Uterus (tissue), 4 donors: ENCODE measurements around the gene ZMYND10. TPM values are rescaled to one million over a fixed set of nuclear protein-coding genes. Genes with fewer than 3 reads are reported as not detected.
"Not testable (repeated sequence)": the region's sequence is repeated elsewhere in the genome, so short reads cannot be mapped to it uniquely, and the experiment has no call there.

Source experiments
- DNase-seq, 2 donors: peaks; one replicate each; pipeline ENCODE4 v3.0.0-alpha.2; 2019 to 2020
- H3K27ac ChIP-seq, 2 donors: fragments of 200-600 bp; sonication (generic); 1 replicate in 1 of 2; 2 replicates in 1 of 2; pipeline ENCODE4 v1.5.1; 2016 to 2018
- H3K27me3 ChIP-seq, 2 donors: fragments of 200-600 bp; sonication (generic); one replicate each; pipeline ENCODE4 v1.5.1; 2018 to 2019; ENCODE audit warnings: control low read depth in 1 of 2
- H3K36me3 ChIP-seq, 2 donors: fragments of 200-600 bp; sonication (generic); one replicate each; pipeline ENCODE4 v1.5.1; 2019; ENCODE audit warnings: control low read depth in 1 of 2
- H3K4me1 ChIP-seq, 2 donors: fragments of 200-600 bp; sonication (generic); one replicate each; pipeline ENCODE4 v1.5.1; 2018 to 2019; ENCODE audit warnings: control low read depth in 1 of 2
- H3K4me3 ChIP-seq, 2 donors: fragments of 200-600 bp; sonication (generic); 1 replicate in 1 of 2; 2 replicates in 1 of 2; pipeline ENCODE4 v1.5.1; 2018 to 2019; ENCODE audit warnings: mild to moderate bottlenecking in 1 of 2
- H3K9me3 ChIP-seq, 2 donors: fragments of 200-600 bp; sonication (generic); one replicate each; pipeline ENCODE4 v1.5.1; 2019; ENCODE audit warnings: control low read depth in 1 of 2
- CTCF ChIP-seq, 4 experiments: fragments of 200-600 bp in 2 of 4; fragments of 450-650 bp in 2 of 4; sonication (generic) in 2 of 4; IDR thresholded peaks; one replicate each; pipeline ENCODE4 v1.5.1; 2016 to 2019; ENCODE audit warnings: antibody characterized with exemption in 4 of 4, mild to moderate bottlenecking in 2 of 4, moderate library complexity in 1 of 4
- POLR2A ChIP-seq, 2 donors: fragments of 450-650 bp; IDR thresholded peaks; one replicate each; pipeline ENCODE4 v1.6.1; 2016; ENCODE audit warnings: antibody characterized with exemption in 2 of 2, mild to moderate bottlenecking in 1 of 2, moderate library complexity in 1 of 2
- intact Hi-C: fragments of 100-400 bp; cut with DNase I; formaldehyde crosslinking; loops from one replicate; pipeline ENCODE4 v1.15.1; 2023; ENCODE audit warnings: low total_unique reads
- total RNA-seq, 4 donors: library from RNA; depleted of rRNA in 3 of 4; stranded (reverse); fragments of >200 nt in 3 of 4; gene quantifications; one replicate each; pipeline versions ENCODE4 v1.1.0 to v1.2.4, GENCODE V29; 2014 to 2023
- donor health status: DM: yes; HTN: yes; CAD: no.

ZMYND10 gene
- total RNA-seq, 4 donors from 2014 or later = 1.5 to 11.4 (median 4.9) TPM

DNA sequence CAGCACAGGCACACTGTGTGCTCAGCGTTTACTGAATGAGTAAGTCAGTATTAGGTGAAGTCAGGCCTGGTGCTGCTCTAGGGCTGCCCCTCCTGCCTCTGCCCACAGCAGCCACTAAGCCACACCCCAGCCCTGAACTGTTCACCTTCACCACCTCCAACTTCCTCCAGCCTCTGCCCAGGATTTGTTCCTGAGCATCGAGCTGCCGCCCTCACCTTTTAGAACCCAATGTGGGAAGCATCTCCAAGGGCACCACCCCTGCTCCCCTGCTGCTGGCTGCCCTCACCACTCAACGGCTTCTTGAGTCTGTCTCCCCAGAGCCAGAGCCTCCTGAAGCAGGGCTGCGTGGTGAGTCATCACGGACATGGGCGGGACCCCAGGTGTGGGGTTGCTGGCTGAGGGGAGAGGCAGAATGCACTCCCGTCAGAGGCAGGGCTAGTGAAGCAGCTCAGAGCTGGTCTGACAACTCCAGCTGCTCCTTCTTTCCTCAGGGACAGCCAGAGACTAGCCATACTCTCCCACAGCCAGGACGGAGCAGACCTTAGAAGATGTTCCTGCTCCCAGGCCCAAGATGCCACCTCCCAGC lies 28.8 kb downstream of the ZMYND10 start:
- no peak for TF ChIP-seq CTCF (IDR thresholded peaks at IDR 0.05)
- TF ChIP-seq POLR2A (IDR thresholded peaks at IDR 0.05) = peak in 1 of 2 donors; percentile 26
- intact Hi-C loops = no loop called here
- H3K36me3 ChIP-seq = no peaks in the 10 kb centered on the region
- peaks cover 0 to 28% of the 10 kb centered on the region in 2 donors for H3K4me1 ChIP-seq
- peak overlapping the region; percentile 43 for H3K27ac ChIP-seq
- peak; percentile 50 to 60 for DNase-seq
- no peaks in the 10 kb centered on the region for H3K9me3 ChIP-seq
- H3K27me3 ChIP-seq = no peaks in the 10 kb centered on the region
- H3K4me3 ChIP-seq = no peak overlapping the region

- no peak overlapping the region for H3K4me3 ChIP-seq
- H3K9me3 ChIP-seq = no peaks in the 10 kb centered on the region
- H3K4me1 ChIP-seq = peaks cover 0 to 23% of the 10 kb centered on the region in 2 donors
- no peaks in the 10 kb centered on the region for H3K36me3 ChIP-seq
- TF ChIP-seq CTCF (IDR thresholded peaks at IDR 0.05) = no peak
- no peak for TF ChIP-seq POLR2A (IDR thresholded peaks at IDR 0.05)
- H3K27ac ChIP-seq = no peak overlapping the region
- H3K27me3 ChIP-seq = no peaks in the 10 kb centered on the region
- intact Hi-C loops = no loop called here
- DNase-seq = no peak
Observed at GRCh38 chr3:50314816-50315215, 30.7 kb downstream of the ZMYND10 start.

GRCh38 chr3:50314342-50314741 lies 31.2 kb downstream of the ZMYND10 start:
- TF ChIP-seq CTCF (IDR thresholded peaks at IDR 0.05) = no peak
- TF ChIP-seq POLR2A (IDR thresholded peaks at IDR 0.05) = no peak
- intact Hi-C loops = no loop called here
- Histone ChIP-seq H3K36me3 (no peaks in the 10 kb centered on the region), H3K27ac (no peak overlapping the region), H3K4me3 (no peak overlapping the region), H3K4me1 (peaks cover 0 to 19% of the 10 kb centered on the region in 2 donors), H3K27me3 (no peaks in the 10 kb centered on the region), H3K9me3 (no peaks in the 10 kb centered on the region)
- no peak for DNase-seq

- H3K4me1 ChIP-seq, DNase-seq, intact Hi-C loops, H3K4me3 ChIP-seq, H3K27ac ChIP-seq, H3K27me3 ChIP-seq, H3K9me3 ChIP-seq, H3K36me3 ChIP-seq: not testable (repeated sequence)
Observed at GRCh38 chr3:50312041-50312440, 33.5 kb downstream of the ZMYND10 start.

GRCh38 chr3:50304601-50305000 lies 40.9 kb downstream of the ZMYND10 start:
- intact Hi-C loops = no loop called here
- no peak overlapping the region for H3K27ac ChIP-seq
- no peaks in the 10 kb centered on the region for H3K4me1 ChIP-seq
- TF ChIP-seq CTCF (IDR thresholded peaks at IDR 0.05) = no peak
- no peak for TF ChIP-seq POLR2A (IDR thresholded peaks at IDR 0.05)
- H3K9me3 ChIP-seq = no peaks in the 10 kb centered on the region
- no peak overlapping the region for H3K4me3 ChIP-seq
- H3K36me3 ChIP-seq = no peaks in the 10 kb centered on the region
- H3K27me3 ChIP-seq = no peaks in the 10 kb centered on the region
- DNase-seq = no peak
